Measurements from ENCODE around the gene TNNC2.

Gene TNNC2

GRCh38 chr20:45779011-45779915 lies 47.8 kb downstream of the TNNC2 start:
- no peak for FAIRE-seq

- no peak for FAIRE-seq
These were observed 50.2 kb downstream of the TNNC2 start for GRCh38 chr20:45776931-45777330.

GRCh38 chr20:45775411-45775810 lies 51.7 kb downstream of the TNNC2 start:
- no peak for FAIRE-seq

GRCh38 chr20:45774945-45775344 lies 52.2 kb downstream of the TNNC2 start:
- FAIRE-seq, result no peak
